CD4-positive, alpha-beta T cell treated with Interleukin-15 for 1 hour (primary cell): ENCODE data around the gene PDPK1.

Source experiments
- DNase-seq: peaks from one replicate; pipeline ENCODE4 v3.0.0-alpha.2; 2020

Gene PDPK1

GRCh38 chr16:2507665-2508064 lies 30.2 kb upstream of the PDPK1 start:
- peak; percentile 60 for DNase-seq

DNA sequence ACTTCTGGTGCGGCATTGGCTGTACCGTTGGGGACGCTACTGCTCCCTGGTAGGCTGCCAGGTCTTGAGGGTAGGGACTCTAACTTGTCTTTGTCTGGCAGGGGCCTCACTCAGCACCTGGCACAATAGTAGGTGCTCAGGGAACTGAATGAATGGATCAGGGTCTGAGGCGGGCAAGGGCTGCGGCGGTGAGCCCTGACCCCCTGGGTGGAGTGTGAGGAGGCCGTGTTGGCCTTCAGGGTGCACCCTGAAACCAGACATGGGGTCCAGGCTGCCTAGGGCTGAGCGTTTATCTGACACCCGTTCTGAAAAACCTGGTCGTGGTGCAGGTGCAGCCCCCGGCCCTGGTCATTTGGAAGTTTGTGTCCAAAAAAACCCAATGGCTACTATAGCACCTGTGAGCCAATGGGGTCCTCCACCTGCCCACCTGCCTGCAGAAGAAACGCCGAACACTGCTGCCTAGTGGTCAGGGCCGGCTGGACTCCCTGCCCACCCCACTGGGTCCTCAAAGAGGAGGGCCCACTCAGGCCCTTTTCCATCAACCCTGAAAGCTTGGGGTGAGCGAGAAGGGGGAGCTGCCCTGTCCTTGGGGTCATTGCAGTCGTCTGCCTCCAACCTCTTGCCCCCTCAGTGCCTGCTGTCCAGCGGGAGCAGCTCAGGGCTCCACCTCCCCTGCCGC lies 29.0 kb upstream of the PDPK1 start:
- no peak for DNase-seq

- DNase-seq, result no peak
Observed at GRCh38 chr16:2511128-2511800, 26.6 kb upstream of the PDPK1 start.

GRCh38 chr16:2511996-2512734 lies 25.7 kb upstream of the PDPK1 start:
- DNase-seq, result no peak

DNA sequence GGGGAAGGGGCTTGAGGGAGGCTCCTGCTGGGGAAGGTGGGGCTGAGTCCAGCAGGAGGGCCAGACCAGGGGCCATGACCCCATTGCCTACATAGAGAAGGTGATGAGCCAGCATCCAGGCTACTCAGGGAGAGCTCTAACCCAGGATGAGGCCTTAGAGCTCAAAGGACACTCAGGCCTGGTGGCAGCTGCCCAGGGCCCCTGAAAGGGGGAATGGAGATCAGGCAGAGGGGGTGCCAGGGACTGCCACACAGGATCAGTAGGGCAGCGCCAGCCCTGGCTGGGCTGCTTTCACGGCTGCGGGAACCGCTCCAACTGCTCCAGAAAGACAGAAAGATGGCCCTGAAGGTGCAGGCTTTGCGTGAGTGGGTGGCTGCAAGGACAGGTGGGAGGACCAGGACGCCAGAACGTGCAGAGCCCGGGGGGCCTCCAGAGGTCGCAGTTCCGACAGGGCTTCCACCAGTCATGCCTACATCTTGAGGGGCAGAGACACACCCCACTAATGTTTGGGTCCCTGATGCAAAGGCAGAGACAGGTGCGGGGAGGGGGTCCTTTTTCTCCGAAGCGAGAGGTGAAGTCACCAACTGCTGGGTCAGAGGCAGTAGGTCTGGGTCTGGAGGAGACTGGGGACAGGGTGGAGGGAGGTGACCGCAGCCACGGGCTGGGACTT lies 25.0 kb upstream of the PDPK1 start:
- peak; percentile 36 for DNase-seq

DNA sequence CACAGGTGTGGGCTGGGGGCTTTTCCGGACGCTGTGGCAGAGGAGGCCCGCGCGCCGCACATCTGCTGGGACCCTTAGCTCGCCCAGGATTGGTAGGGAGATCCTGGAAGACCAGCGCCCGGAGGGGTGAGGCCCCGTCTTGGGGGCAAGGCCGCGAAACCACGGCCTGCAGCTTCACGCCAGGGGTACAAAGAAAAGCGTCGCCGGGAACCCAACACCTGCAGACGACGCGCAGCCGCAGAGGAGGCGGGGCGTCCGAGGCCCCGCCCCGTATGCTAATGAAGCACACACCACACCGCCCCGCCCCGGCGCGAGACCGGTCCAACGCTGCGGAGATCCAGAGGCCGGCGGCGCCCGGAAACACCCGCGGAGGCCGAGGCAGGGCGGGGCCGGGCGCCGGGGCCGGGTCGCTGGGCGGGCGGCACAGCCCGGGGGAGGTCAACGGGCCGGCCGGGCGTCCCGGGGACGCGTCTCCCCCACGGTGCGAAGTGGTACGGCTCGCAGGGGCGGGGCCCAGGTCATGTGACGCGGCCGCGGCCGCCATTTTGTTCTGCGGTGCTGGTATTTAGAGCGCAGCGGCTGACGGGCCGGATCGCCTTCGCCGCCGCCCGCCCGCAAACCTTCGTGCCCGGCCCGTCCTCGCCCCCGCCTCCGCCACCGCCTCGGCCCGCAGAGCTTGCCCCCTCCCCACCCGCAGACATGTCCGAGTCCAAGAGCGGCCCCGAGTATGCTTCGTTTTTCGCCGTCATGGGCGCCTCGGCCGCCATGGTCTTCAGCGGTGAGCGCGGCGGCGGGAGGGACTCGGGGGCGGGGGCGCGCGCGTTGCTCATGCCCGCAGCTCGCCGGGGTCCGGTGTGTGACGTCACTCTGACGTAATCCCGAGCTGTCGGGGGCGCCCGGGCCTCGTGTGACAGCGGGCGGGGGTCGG lies 24.2 kb upstream of the PDPK1 start, which contains the start of gene ATP6V0C:
Gene ATP6V0C (plus strand): TSS at position 548 of the 928 bp plus-strand sequence. CDS start 152 bp downstream, at position 700.
- DNase-seq, result peak; percentile 94

DNA sequence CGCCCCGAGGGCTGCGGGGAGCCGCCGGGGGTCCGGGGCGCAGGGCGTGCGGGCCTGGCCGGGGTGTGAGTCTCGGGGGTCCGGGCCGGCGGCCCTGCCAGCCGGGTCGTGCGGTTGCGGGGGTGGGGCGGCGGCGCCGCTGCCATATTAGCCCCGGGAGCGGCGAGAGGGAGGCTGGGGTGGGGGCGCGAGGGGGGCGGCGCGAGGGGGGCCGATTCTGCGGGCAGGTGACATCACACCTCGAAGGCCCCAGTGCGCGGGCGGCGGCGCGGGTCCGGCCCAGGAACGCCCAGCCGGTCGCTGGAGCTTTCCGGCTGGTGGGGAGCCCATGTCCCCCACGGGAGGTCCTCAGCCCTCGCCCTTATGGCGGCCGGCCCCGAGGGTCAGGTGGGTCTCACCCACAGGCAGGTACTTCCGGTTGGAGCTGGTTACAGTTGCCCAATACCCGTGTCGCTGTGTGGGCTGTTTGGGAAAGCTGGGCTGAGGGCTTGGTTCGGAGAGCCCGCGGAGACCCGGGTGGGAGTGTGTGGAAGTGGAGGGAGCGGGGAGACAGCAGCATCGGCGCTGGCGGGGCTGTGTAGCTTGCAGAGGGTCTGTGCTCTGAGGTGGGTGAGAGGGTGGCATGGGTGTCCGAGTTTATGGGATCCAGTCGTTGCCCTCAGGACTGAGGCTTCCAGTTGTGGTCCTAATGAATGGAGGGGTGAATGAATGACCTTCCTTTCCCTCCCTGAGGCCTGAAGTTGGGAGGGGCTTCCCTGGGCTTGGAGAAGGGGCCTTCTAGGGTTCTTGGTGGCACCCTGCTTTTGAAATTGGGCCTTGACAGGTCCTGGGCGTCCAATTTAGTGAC lies 23.3 kb upstream of the PDPK1 start:
- peak; percentile 53 for DNase-seq

DNA sequence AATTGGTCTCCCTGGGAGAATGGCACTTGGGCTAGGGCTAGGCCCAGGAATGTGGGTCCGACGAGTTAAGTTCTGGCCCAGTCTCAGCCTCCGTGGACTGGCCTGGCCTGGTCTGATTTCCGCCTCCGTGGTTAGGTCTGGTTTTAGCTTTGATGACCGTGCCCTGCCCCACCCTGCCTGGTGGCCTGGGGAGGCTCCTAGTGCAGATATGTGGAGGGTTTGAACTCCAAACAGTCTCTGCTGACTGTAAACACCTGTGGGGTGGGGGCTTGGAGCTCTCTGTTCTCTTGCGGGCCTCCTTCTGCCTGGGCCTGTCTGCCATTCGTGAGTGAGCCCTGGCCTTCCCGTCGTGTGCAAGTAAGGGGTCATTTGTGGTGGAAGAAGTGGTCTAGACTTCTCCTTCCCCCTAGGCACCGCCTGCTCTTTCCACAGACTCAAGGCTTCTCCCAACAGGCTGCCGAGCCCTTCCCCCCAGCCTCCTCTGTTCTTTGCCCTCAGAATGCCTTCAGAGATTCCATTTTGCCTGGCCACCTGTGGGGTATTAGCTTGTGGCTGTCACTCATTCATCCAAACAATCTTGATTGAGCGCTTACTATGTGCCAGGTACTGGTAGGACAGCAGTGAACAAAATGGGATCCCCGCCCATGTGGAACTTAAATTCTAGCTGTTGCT lies 22.5 kb upstream of the PDPK1 start:
- DNase-seq, result no peak

GRCh38 chr16:2516391-2517240 lies 21.2 kb upstream of the PDPK1 start:
- DNase-seq, result peak; percentile 46

DNA sequence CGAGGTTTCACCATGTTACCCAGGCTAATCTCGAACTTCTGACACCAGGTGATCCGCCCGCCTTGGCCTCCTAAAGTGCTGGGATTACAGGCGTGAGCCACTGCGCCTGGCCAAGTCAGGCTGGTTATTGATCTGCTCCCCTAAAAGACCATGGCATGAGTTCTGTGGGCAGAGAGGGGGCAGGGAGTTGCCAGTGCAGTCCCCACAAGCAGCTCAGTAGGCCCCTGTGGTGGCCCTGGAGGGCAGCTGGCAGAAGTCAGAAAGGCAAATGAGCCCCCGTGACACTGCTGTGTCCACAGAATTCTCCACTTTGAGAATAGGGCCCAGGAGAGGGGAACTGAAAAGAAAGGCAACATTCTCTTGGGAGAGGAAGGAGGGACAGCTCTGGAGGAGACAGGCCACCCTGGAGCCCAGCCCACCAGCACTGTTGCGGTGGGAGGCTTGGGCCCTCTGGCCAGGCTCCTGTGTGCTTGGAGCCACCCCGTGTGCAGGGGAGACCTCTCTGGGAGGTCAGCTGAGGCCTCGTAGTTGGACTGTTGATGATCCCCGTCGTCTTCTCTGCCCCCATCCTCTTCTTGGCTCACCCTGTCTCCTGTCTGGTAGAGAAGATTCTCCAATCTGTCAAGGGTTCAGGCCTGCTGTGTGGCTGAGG lies 19.7 kb upstream of the PDPK1 start:
- no peak for DNase-seq

- DNase-seq, result no peak
Observed at GRCh38 chr16:2518823-2519710, 18.8 kb upstream of the PDPK1 start.

- no peak for DNase-seq
Observed at GRCh38 chr16:2519711-2520080, 18.1 kb upstream of the PDPK1 start.

GRCh38 chr16:2520097-2520783 lies 17.6 kb upstream of the PDPK1 start, which contains the start of gene AMDHD2:
AMDHD2 (plus strand) TSS chr16:2520371; CDS start chr16:2520459, 88 bp downstream.
- peak; percentile 91 for DNase-seq

GRCh38 chr16:2520784-2521531 lies 16.9 kb upstream of the PDPK1 start:
- peak; percentile 87 for DNase-seq

- peak; percentile 14 for DNase-seq
Observed at GRCh38 chr16:2523801-2524231, 14.0 kb upstream of the PDPK1 start.

DNA sequence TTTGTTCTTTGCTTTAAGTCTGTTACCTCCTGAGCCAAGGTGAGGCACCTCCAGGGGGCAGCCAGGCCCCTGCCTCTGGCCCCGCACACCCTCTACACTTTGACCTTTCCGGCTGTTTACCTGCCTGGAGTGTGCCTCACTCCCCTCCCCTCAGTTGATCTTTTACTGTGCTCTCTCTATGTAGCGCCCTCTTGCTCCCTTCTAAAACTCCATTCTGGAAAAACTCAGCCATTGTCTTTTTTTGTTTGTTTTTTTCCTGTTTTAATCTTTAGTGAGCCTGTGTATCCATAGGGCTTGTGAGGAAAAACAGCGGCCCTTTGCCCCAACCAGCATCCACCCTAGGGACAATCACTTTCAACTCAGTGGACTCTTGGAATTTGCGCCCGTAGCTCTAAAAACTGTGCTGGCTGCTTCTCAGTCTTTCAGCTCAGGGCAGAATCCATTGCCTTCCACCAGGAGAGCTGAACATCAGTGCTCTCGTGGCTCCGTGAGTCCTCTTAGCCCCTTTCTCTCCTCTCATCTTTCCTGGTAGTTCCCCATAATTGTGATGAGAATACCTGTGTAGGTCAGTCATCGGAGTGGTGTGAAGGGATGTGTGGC lies 13.4 kb upstream of the PDPK1 start:
- peak; percentile 6 for DNase-seq
